HG02840 (cell line): ENCODE measurements around the gene SPINK5.

Experiments
- ATAC-seq: cut with Tn5 transposase; IDR thresholded peaks from one replicate; pipeline ENCODE4 v1.9.1; 2021; ENCODE audit warnings: mild to moderate bottlenecking, moderate library complexity, moderate number of reproducible peaks; ENCODE audit not compliant: unreplicated experiment, low FRiP score

Gene SPINK5

DNA sequence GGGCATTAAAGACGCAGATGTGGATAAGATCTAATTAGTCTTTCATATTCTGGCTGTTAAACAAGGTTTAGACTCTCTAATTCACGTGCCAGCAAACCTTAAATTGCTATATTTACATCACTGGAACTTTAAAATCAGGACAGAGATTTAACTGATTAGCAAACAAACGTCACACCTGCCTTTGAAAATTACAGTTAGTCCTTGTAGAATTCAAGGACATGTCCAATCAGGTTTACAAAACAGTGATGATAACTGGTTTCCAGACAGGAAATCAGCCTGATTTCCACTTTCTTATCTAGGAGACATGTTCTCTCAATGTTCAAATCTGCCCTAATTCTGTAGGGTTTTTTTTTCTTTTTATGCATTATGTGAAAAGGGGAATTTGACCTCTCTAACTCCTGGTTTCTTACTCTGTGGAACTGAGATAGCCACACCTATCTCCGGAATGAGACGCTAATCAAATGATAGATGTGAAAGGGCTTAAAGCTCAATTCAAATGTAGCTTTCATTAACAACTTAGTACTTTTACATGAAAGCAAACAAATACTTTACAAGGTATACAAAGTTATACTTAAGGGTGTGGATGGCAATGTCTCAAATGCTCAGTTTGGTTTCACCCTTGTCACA is 26.5 kb downstream of the SPINK5 start:
- ATAC-seq: no peak

DNA sequence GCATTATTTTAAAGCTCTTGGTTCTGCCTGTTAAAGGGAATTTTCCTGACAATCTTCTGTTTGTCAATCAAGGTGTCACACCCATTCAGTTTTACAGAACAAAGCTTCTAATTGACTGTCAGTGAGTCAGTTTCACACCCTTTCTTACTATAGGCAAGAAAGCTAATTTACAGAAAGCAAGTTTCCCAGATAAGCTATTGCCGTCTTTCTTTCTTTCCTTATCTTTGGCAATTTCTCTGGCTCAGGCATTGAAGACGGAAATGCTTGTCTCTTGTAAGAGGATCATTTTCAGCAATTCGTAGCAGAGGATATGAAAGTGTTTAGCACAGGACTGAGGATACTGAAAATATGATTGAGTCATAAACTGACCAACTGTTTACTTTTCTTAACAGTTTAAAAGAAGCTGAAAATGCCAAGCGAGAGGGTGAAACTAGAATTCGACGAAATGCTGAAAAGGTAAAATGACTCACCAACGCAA is 27.0 kb downstream of the SPINK5 start:
- no peak for ATAC-seq

DNA sequence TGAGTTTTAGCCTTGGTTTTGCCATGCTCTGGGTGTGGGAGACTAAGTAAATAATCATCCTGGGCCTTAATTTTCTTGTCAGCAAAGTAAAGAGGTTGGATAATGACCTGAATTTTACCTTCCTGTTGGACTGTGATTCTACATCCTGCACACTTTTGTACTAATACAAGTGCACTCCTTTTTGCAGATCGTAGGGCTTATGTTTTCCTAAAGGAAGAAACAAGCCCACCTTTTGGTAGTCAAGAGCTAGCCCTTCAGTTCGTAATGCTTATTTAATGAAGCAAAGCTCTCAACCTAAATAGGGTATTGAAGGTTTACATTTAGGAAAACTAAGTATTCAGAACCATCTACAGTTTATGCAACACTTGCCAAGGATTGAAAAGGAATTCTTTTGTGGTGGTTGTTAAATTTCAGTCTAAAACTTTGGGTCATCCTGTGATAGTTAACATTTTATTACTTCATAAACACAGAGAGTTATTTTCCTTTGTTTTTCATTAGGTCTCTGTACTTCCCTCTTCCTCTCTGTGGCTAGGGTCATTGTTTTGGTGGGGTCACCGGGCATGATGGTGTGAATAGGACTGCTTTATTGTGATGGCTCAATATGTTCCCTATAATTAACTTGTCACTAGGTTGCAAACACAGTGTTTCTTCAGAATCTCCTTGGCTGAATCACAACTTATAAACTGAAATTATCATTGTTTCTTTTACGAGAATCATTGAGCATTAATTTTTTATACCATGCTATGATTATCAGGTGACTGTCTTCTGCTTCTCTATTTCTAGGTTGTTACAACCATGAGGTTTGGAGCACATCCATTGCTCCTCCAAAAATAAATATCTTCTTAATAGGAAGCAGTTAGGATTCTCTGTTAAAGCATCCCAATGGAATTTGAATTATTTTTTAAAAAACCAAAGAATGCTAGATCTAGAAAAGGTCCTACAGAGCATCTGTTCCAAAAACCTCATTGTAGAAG is 28.5 kb downstream of the SPINK5 start:
- ATAC-seq: no peak

DNA sequence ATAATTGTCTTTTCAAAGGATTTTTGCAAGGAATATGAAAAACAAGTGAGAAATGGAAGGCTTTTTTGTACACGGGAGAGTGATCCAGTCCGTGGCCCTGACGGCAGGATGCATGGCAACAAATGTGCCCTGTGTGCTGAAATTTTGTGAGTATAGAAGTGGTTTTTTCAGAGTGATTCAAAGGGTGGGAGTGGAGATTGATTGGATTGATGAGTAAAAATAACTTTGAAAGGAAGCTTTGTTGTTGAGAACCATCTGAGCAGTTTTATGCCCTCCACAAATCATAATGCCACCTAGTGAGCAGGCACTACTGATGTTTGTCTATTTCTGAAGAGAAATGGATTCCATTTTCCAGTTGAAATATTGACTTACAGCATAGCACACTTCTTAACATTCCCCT is 30.6 kb downstream of the SPINK5 start:
- ATAC-seq: no peak

DNA sequence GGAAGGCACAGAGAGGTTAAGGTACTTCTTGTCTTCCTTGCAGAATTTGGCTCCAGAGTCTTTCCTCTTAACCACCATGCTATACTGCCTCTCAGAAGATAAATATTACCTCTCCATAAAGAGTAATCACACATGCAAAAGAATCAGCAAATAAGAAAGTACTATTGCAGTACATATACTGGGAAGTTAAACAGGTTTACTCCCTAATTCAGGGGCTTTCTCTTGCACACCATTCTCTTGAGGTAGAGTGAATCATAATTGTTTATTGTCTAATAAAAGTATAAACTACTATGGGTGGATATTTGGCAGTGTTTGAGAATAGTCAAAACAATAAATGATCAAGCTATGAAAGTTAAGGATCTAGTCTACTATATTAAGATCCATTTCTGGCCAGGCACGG is 40.4 kb downstream of the SPINK5 start:
- ATAC-seq: no peak

DNA sequence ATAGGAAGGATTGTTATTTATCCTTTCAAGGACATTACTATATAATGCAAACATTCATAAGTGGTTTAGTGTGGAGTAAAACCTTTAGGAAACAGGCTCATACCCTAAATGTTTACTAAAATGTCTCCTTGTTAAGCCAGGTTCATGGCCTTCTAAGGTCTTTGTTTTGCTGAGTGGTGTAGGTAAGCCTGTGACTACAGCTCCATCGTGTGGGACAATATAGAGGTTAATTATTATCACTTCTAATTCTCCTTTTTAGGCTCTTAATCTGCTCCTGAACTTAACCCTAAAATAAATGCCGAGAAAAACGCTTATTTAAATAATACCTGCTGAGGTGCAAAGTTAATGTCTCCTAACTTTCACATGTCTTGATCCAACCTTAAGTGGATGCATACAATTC is 43.8 kb downstream of the SPINK5 start:
- ATAC-seq: no peak

DNA sequence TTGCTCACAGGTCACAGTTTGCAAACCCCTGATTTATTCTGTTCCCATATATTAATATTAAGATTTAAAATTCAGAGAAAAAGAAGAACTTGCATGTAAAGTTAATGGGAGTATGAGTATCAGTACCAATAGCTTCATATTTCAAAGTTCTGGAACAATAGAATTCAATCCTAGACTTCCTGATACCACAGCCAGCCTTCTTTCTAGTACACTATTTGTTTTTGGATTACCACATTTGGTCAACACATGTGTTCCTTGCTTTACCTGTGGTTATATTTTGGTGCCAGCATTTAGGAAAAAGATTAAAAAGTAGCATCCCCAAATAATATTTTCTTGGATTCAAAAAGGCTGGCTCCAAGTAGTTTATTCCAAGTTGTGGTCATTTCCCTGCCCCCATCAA is 49.5 kb downstream of the SPINK5 start:
- no peak for ATAC-seq

DNA sequence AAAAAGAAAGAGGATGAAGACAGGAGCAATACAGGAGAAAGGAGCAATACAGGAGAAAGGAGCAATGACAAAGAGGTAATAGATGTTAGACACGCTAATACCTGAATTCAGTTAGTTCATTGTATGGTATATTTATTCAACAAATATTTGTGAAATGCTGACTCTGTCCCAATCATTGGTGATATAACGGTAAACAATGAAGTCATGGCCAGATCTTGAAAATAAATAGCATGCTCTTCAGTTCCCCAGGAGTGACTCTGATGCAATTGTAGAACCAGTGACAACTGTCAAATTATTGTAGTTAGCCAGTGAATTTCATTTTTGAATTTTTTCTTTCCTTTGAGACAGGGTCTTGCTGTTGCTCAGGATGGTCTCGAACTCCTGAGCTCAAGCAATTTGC is 56.5 kb downstream of the SPINK5 start:
- no peak for ATAC-seq

DNA sequence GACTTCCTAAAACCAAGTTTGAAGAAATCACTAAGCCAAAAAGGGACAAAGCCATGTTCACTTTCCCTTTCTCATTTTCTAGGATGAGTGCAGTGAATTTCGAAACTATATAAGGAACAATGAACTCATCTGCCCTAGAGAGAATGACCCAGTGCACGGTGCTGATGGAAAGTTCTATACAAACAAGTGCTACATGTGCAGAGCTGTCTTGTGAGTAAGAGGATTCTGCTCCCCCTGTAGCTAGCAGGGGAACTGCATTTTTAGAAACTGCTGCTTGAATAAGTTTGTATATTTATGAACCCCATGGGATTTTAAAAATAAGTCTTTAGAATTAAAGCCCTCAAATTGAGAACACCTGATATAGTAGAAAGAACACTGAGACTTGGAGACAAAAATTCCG is 61.9 kb downstream of the SPINK5 start:
- no peak for ATAC-seq

DNA sequence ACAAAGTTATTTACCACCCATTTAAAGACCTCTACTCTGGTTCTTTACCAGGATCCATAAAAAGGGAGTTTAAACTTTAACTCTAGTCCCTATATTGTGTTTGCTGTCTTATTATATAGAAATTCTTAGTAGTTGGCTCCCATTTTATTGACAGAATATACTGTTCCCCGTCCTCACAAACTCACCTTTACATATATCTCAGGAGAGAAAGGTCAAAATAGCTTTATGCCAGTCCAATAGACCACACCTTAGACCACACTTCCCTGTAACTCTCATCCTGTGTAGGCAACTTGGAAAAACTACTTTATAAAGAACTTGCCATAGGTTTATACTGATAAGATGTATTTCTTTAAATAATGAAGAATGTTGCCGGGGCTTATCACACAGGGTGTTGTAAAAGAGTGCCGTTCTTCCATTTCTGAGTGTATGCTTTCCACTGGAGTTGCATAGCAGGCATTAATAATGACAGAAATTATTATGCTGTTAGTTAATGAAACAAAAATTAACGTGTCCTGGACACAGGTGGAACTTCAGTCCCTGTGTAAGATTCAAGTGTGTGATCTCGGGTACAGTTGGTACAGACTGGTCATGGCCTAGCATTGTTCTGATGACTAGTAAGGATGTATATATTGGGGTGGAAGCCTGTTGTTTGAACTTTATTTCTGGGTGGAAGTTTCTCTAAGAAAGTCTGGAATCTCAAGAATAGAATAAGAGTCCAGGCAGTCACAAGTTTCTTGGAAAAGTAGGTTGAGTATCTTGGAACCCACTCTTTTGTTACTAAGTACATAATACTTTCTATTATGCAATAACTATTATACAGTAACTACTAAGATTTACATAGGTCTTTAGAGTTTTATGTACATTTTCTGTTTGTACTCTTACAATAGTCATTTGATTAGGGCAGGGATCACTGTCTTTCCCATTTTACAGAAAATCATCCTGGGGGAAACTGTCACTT is 71.6 kb downstream of the SPINK5 start:
- no peak for ATAC-seq

DNA sequence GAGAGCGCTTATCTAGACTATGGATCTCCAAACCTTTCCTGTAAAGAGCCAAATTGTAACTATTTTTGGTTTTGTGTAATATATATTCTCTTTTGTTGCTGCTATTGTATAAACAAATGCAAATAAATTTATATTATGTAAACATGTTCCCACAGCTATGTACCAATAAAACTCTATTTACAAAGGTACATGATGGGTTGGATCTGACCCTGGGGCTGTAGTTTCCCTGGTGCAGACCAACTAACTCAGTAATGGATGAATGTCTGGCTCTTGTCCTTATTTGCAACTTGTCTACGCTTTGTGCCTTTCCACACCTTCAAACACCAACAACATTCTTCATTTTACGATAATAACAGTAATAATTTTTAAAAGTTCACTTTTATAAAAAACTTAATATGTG is 77.1 kb downstream of the SPINK5 start:
- no peak for ATAC-seq

DNA sequence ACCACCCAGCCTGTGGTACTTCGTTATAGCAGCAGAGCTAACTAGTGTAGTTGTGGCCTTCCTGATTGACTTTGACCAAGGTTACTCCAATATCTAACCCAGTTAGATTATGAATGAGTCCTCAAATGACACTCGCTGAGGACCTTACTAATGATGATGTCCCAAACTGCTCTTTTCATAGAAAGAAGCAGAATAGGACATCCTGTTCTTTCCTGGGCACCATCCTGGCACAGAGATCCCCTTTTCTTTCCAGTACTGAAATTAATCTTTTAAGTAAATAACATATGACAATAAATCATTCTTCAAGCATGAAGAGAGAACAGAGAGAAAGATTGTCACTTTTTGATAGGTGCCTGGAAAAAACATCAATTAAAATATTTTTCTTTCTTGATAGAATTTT is 77.9 kb downstream of the SPINK5 start:
- ATAC-seq: no peak

DNA sequence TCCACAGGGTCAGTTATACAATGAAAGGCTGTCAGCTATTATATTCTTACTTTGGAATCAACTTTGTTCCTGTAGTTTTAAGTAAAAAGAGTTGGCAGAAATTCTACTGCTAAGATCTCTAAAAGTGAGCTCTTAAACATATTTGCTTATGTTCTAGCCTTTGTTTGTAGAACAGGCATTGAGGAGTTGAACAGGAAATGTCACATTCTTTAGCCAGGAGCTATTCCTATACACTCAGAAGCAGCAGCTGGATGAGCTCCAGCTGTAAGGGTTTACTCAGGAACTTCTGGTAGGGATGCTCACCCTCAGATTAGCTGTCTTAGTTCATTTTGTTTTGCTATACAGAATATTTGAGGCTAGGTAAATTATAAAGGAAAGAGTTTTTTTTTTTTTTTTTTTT is 82.1 kb downstream of the SPINK5 start:
- no peak for ATAC-seq

DNA sequence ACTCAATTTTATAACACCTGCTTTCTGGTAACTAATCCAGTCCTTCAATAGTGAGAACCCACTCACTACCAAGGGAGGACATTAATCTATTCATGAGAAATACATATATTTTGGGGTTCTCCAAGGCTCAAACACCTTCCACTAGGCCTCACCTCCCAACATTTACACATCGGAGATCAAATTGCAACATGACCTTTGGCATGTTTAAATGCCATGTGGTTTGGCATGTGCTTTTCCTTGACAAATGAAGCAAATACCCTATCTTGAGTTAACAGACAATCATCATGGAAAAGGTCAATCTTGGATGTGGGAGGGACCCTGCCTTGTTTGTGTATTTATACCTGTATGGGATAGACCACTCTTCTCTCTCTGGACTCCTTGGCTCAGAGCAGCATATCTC is 82.7 kb downstream of the SPINK5 start:
- no peak for ATAC-seq

DNA sequence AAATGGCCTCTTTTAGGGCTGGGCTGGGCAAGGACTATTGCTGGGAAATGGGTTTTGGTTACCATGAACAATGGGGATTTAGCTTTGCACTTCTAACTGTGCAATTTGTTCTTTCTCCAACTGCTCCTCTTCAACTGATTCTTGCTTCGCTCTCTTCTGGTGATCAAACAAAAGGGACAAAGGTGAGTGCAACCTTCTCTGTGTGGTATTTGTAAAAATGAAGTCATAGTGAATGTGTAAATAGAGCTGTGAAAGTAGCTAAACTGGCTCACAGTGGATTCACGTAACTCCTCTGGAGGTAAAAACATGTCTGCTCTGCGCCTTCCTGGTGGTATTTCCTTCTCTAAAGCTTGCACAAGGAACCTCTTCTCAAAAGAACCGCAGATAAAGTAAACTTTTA is 83.6 kb downstream of the SPINK5 start:
- ATAC-seq: no peak

DNA sequence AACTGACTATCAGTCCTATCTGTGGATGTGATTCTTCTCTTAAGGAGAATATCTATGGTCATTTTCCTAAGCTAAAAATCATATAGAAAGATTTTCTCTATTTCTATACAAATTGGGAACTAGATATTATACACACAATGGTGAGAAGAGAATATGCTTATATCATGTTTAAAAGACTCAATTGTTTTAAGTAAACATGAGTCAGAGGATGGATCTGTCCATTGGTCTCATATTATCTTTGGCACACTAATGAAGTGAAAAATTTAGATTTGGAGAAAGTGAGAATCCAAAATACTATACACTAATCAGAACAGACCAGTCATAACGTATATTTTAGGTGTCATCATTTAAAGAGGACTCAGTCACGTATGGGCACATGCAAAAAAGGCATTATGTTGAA is 88.1 kb downstream of the SPINK5 start:
- no peak for ATAC-seq

DNA sequence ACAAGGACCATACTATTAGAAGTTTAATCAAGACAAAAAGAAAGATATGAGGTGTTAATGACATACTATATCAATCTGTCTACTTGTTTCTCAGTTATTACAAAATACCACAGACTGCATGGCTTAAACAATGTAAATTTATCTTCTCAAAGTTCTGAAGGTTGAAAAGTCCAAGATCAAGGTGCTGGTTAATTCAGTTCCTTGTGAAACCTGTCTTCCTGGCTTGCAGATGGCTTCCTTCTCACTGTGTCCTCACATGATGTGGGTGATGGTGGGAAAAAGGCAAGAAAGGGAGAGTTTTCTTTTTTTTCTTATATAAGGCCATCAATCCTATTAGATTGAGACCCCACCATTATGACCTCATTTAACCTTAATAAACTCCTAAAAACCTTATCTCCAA is 89.0 kb downstream of the SPINK5 start:
- ATAC-seq: no peak

DNA sequence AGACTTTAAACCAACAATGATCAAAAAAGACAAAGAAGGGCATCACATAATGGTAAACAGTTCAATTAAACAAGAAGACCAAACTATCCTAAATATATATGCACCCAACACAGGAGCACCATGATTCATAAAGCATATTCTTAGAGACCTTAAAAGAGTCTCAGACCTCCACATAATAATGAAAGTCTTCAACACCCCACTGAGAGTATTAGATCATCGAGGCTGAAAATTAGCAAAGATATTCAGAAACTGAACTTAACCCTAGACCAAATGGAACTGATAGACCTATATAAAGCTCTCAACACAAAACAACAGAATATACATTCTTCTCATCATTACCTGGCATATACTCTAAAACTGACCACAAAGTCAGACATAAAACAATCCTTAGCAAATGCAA is 92.8 kb downstream of the SPINK5 start:
- ATAC-seq: no peak

DNA sequence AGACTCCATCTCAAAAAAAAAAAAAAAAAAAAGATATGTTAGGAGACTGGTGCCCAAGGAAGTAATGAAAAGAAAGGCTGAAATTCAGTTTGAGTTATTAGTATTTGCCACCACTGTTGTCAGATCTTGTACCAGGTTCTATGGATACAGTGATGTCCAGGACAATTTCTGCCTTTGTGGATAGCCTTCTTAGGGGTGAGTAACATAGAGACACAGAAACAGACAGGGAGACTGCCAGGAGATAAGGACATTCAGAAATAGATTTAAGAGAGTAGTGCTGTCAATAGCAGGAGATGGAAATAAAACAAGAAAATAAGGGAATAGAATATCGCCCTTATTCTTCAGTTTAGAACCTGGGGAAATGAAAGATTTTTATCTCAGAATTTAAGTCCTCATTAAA is 98.3 kb downstream of the SPINK5 start:
- ATAC-seq: no peak

DNA sequence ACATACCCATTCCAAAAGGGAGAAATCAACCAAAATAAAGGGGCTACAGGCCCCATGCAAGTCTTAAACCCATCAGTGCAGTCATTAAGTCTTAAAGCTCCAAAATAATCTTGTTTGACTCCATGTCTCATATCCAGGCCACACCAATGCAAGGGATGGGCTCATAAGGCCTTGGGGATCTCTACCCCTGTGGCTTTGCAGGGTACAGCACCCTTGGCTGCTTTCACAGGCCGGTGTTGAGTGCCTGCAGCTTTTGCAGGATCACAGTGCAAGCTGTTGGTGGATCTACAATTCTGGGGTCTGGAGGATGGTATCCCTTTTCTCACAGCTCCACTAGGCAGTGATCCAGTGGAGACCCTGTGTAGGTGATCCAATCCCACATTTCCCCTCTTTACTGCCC is 99.6 kb downstream of the SPINK5 start:
- ATAC-seq: no peak
